ENCODE results near the gene PSMB11. TPM values are rescaled to one million over a fixed set of nuclear protein-coding genes. Genes with fewer than 3 reads are reported as not detected.

Gene PSMB11
- total and polyA plus RNA-seq, 10 of the 15 experiments (the other 5 are each of a cell fraction or from before 2014, with no cell fraction given) = not detected

DNA sequence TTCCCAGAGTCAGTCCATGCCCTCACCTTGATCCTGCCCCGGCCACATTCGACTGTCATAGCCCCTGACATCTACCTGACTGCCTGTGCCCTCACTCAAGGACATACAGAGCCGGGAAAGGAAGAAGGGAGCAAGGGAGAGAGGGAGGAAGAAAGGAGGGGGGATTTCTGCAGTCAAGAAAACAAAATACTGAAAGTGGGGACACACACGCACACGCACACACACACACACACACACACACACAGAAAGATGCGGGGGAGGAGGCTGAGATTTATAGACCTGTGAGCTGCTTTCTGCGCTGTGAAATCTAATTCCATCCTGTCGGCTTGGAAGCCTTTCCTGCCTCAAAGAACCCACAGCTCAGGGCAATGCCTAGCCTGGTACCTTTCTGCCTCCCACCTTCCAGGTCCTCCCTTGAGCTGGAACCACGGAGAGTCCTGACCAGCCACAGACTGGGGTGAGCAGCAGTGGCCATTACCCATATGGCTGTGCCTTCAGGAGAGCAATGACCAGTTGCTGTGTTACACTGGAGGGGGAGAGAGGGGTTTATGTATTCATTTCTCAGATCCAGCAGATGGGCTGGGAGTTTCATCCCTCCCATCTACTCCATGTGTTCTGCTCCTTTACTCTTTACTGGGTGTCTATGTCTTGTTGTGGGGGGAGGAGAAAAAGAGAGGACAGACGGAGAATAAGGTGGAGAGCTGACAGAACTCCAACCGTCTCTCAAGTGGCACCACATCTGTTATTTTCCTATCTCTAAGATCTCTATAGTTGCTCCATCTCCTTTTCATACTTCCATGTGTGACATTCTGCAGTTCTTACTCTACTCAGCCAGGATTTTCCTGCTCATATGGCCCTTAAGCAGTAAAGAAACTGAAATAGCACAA lies 45.0 kb upstream of the PSMB11 start:
- Histone ChIP-seq H3K9ac (ENCODE audit: control insufficient read depth, insufficient read depth, low read length) (no peak overlapping the region), H3K27me3 (replicated peaks in 1 of 2; ENCODE audit: control insufficient read depth in 2 of 2, insufficient read depth in 2 of 2, low read length in 1 of 2) (no peaks in the 10 kb centered on the region), H3K9me3 (replicated peaks; ENCODE audit: control insufficient read depth, insufficient read depth, low read length) (no peaks in the 10 kb centered on the region), H3K4me3 (no peak overlapping the region), H3K4me2 (ENCODE audit: control insufficient read depth, insufficient read depth) (no peak overlapping the region), H3K36me3 (ENCODE audit: control insufficient read depth in 2 of 2, insufficient read depth in 2 of 2, low read length in 1 of 2) (no peaks in the 10 kb centered on the region), H4K20me1 (ENCODE audit: control insufficient read depth, insufficient read depth) (no peaks in the 10 kb centered on the region), H3K79me2 (ENCODE audit: control insufficient read depth, insufficient read depth, low read length) (no peaks in the 10 kb centered on the region), H3K4me1 (ENCODE audit: control insufficient read depth, insufficient read depth, low read length) (no peaks in the 10 kb centered on the region), H3K27ac (ENCODE audit: control insufficient read depth, insufficient read depth) (no peak overlapping the region), H2AFZ (ENCODE audit: control insufficient read depth, low read depth, low read length) (no peak overlapping the region)
- CTCF ChIA-PET = interaction anchor here (0.7 to 25.0 kb wide), 11 partner anchors 9 to 80 kb away, joined by 3 to 853 read pairs (median 22); partner anchors contain the start of genes AJUBA, CDH24 and PRMT5
- intact Hi-C loops (cut with micrococcal nuclease; ENCODE audit: unreplicated experiment) (no loop called here), in situ Hi-C loops (cut with MboI) (no loop called here)
- no TSS peak for BruUV-seq (replicated peaks)
- TF ChIP-seq ZBTB40 (IDR thresholded peaks at IDR 0.05; ENCODE audit: borderline replicate concordance) = no peak
- no peak for TF ChIP-seq SMC3 (IDR thresholded peaks at IDR 0.05; ENCODE audit: borderline replicate concordance, low read length)
- TF ChIP-seq MLLT1 (IDR thresholded peaks at IDR 0.05) = no peak
- no peak for TF ChIP-seq FOS (IDR thresholded peaks at IDR 0.05; ENCODE audit: borderline replicate concordance, extremely low read depth, insufficient read length)
- no peak for TF ChIP-seq RELA (IDR thresholded peaks at IDR 0.05; ENCODE audit: borderline replicate concordance, partially characterized antibody)
- no peak for TF ChIP-seq CREB1 (IDR thresholded peaks at IDR 0.05; ENCODE audit: low read depth)
- no peak for TF ChIP-seq ZBTB33 (IDR thresholded peaks at IDR 0.05)
- no peak for TF ChIP-seq ETV6 (conservative IDR thresholded peaks at IDR 0.05 in 1 of 2, IDR thresholded peaks at IDR 0.05 in 1 of 2; ENCODE audit: borderline replicate concordance in 1 of 2, low read depth in 1 of 2)
- no peak for TF ChIP-seq NR2F1 (conservative IDR thresholded peaks at IDR 0.05)
- no peak for TF ChIP-seq IKZF2 (IDR thresholded peaks at IDR 0.05)
- ATAC-seq (no peak), FAIRE-seq (no peak), DNase-seq (ENCODE audit: low read depth, low spot score) (no peak)
- SMC1A ChIA-PET (ENCODE audit: uncharacterized antibody, unreplicated experiment) = interaction anchor here (0.6 to 6.9 kb wide), 7 partner anchors 10 to 72 kb away, joined by 3 to 77 read pairs (median 39); partner anchors contain the start of genes AJUBA and CDH24
- 72% methylated on average over 11 of the region's 11 CpGs for WGBS (ENCODE audit: insufficient coverage, insufficient replicate concordance, low lambda C conversion rate, missing lambda C conversion rate)
- POLR2A ChIA-PET = interaction anchor here (0.5 to 3.2 kb wide), 6 partner anchors 10 to 207 kb away, joined by 3 to 29 read pairs (median 3); no protein-coding TSS in a partner anchor
- RAD21 ChIA-PET (ENCODE audit: unreplicated experiment) = interaction anchor here (2.9 to 7.5 kb wide), 4 partner anchors 10 to 72 kb away, joined by 16 to 166 read pairs (median 36); partner anchors contain the start of gene CDH24
